ENCODE results near the gene TOR1B.

DNA sequence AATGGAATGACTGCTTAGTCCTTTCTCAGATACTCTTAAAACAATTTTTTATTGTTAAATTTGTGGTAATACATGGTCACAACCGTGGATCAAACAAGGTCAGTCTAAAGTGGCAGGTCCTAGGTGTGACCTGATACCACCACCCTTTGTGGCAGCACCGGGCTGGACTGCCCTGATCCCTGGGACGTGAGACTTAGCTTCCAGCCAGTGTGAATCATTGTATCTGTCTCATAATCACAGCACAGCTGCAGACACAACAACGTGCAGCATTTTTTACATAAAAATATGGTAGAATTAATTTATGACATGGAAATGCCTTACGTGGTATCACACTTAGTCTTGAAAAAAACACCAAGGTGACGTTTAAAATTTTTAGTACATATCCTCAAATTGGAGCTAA, 7.8 kb downstream of the TOR1B start:
- TF ChIP-seq, protein P1, sequence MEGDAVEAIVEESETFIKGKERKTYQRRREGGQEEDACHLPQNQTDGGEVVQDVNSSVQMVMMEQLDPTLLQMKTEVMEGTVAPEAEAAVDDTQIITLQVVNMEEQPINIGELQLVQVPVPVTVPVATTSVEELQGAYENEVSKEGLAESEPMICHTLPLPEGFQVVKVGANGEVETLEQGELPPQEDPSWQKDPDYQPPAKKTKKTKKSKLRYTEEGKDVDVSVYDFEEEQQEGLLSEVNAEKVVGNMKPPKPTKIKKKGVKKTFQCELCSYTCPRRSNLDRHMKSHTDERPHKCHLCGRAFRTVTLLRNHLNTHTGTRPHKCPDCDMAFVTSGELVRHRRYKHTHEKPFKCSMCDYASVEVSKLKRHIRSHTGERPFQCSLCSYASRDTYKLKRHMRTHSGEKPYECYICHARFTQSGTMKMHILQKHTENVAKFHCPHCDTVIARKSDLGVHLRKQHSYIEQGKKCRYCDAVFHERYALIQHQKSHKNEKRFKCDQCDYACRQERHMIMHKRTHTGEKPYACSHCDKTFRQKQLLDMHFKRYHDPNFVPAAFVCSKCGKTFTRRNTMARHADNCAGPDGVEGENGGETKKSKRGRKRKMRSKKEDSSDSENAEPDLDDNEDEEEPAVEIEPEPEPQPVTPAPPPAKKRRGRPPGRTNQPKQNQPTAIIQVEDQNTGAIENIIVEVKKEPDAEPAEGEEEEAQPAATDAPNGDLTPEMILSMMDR (IDR thresholded peaks at IDR 0.05; ENCODE audit: insufficient read depth, low read length): no peak
- TF ChIP-seq POLR2AphosphoS5 (IDR thresholded peaks at IDR 0.05; ENCODE audit: low read depth) (no peak), GABPA (IDR thresholded peaks at IDR 0.05; ENCODE audit: low read depth) (no peak)
- TF ChIP-seq, protein P2, sequence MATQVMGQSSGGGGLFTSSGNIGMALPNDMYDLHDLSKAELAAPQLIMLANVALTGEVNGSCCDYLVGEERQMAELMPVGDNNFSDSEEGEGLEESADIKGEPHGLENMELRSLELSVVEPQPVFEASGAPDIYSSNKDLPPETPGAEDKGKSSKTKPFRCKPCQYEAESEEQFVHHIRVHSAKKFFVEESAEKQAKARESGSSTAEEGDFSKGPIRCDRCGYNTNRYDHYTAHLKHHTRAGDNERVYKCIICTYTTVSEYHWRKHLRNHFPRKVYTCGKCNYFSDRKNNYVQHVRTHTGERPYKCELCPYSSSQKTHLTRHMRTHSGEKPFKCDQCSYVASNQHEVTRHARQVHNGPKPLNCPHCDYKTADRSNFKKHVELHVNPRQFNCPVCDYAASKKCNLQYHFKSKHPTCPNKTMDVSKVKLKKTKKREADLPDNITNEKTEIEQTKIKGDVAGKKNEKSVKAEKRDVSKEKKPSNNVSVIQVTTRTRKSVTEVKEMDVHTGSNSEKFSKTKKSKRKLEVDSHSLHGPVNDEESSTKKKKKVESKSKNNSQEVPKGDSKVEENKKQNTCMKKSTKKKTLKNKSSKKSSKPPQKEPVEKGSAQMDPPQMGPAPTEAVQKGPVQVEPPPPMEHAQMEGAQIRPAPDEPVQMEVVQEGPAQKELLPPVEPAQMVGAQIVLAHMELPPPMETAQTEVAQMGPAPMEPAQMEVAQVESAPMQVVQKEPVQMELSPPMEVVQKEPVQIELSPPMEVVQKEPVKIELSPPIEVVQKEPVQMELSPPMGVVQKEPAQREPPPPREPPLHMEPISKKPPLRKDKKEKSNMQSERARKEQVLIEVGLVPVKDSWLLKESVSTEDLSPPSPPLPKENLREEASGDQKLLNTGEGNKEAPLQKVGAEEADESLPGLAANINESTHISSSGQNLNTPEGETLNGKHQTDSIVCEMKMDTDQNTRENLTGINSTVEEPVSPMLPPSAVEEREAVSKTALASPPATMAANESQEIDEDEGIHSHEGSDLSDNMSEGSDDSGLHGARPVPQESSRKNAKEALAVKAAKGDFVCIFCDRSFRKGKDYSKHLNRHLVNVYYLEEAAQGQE (IDR thresholded peaks at IDR 0.05; ENCODE audit: insufficient replicate concordance, low read depth): no peak

Measured in HL-60 (cell line).